Loucy (cell line): Measurements from ENCODE around the gene TLCD2.
"Not testable (repeated sequence)": the region's sequence is repeated elsewhere in the genome, so short reads cannot be mapped to it uniquely, and the experiment has no call there.

Source experiments
- H2AFZ ChIP-seq: fragments of 200-600 bp; sonication (generic); 2 replicates; pipeline ENCODE4 v1.6.0; 2016; ENCODE audit warnings: antibody characterized with exemption, mild to moderate bottlenecking, low read length, moderate library complexity
- H3F3A ChIP-seq: fragments of 200-600 bp; 2 replicates; pipeline ENCODE4 v1.6.0; 2016; ENCODE audit warnings: antibody characterized with exemption, low read depth, mild to moderate bottlenecking
- H3K27me3 ChIP-seq: fragments of 200-600 bp; sonication (generic); 2 replicates; pipeline ENCODE4 v1.6.1; 2014; ENCODE audit warnings: low read length, mild to moderate bottlenecking; ENCODE audit not compliant: insufficient read depth, poor library complexity, severe bottlenecking
- H3K36me3 ChIP-seq: fragments of 200-600 bp; sonication (generic); 2 replicates; pipeline ENCODE4 v1.6.1; 2016; ENCODE audit warnings: low read length; ENCODE audit not compliant: insufficient read depth
- H3K4me1 ChIP-seq: fragments of 200-600 bp; sonication (generic); 2 replicates; pipeline ENCODE4 v1.5.1; 2014; ENCODE audit warnings: low read length, mild to moderate bottlenecking; ENCODE audit not compliant: insufficient read depth, poor library complexity, severe bottlenecking
- H3K4me2 ChIP-seq: fragments of 200-600 bp; sonication (generic); 2 replicates; pipeline ENCODE4 v1.6.0; 2014; ENCODE audit warnings: antibody characterized with exemption, low read length, low read depth, mild to moderate bottlenecking; ENCODE audit not compliant: poor library complexity, severe bottlenecking
- H3K4me3 ChIP-seq: fragments of 200-600 bp; sonication (generic); 2 replicates; pipeline ENCODE4 v1.5.1; 2014; ENCODE audit warnings: low read length, mild to moderate bottlenecking, mixed read lengths; ENCODE audit not compliant: poor library complexity, severe bottlenecking
- H3K79me2 ChIP-seq: fragments of 200-600 bp; sonication (generic); 2 replicates; pipeline ENCODE4 v1.6.1; 2014; ENCODE audit warnings: low read length; ENCODE audit not compliant: insufficient read depth
- H3K9ac ChIP-seq: fragments of 200-600 bp; sonication (generic); 2 replicates; pipeline ENCODE4 v1.6.0; 2014; ENCODE audit warnings: mild to moderate bottlenecking, low read depth, low read length, moderate library complexity; ENCODE audit not compliant: poor library complexity, severe bottlenecking
- H3K9me2 ChIP-seq: fragments of 200-600 bp; sonication (generic); replicated peaks from 2 replicates; pipeline ENCODE4 v1.6.1; 2016; ENCODE audit warnings: low read depth, low read length, mixed read lengths
- H3K9me3 ChIP-seq: fragments of 200-600 bp; sonication (generic); 2 replicates; pipeline ENCODE4 v1.6.1; 2014; ENCODE audit warnings: mild to moderate bottlenecking, antibody characterized with exemption, low read length, low read depth; ENCODE audit not compliant: insufficient read depth
- H4K20me1 ChIP-seq: fragments of 200-600 bp; sonication (generic); 2 replicates; pipeline ENCODE4 v1.6.0; 2014; ENCODE audit warnings: antibody characterized with exemption, low read length, mild to moderate bottlenecking; ENCODE audit not compliant: insufficient read depth, poor library complexity, severe bottlenecking
- EZH2phosphoT487 ChIP-seq: fragments of 200-600 bp; IDR thresholded peaks from 2 replicates; pipeline ENCODE4 v1.6.1; 2018; ENCODE audit warnings: antibody characterized with exemption, mild to moderate bottlenecking, moderate library complexity, borderline replicate concordance
- TF ChIP-seq, protein P1 (sequence below): fragments of 200-600 bp; sonication (generic); conservative IDR thresholded peaks from 2 replicates; pipeline ENCODE4 v1.5.1; 2014; ENCODE audit warnings: mild to moderate bottlenecking, antibody characterized with exemption, low read length

TLCD2 gene

DNA sequence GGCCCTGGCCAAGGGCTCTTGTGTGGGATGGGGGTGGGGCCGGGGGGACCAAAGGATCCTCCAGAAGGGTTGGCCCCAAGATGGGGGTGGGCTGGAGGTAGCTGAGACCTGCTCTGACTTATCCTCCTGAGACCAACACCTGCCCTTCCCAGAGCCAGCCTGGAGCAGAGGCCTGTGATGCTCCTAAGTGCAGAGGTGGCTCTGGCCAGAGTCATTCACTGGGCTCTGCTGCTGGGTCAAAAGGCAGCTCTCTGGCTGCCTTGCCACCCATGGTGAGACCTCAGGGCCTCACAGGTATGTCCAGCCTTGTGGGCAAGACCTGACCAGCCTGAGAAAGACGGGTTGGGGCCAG lies 32.9 kb upstream of the TLCD2 start:
- Histone ChIP-seq H3K9me3 (no peaks in the 10 kb centered on the region), H3K79me2 (no peaks in the 10 kb centered on the region), H3K4me2 (no peak overlapping the region), H4K20me1 (no peaks in the 10 kb centered on the region), H2AFZ (no peak overlapping the region), H3K4me1 (no peaks in the 10 kb centered on the region), H3K9ac (no peak overlapping the region), H3K36me3 (no peaks in the 10 kb centered on the region), H3F3A (no peaks in the 10 kb centered on the region), H3K27me3 (no peaks in the 10 kb centered on the region), H3K9me2 (no peaks in the 10 kb centered on the region), H3K4me3 (no peak overlapping the region)
- TF ChIP-seq, protein P1, sequence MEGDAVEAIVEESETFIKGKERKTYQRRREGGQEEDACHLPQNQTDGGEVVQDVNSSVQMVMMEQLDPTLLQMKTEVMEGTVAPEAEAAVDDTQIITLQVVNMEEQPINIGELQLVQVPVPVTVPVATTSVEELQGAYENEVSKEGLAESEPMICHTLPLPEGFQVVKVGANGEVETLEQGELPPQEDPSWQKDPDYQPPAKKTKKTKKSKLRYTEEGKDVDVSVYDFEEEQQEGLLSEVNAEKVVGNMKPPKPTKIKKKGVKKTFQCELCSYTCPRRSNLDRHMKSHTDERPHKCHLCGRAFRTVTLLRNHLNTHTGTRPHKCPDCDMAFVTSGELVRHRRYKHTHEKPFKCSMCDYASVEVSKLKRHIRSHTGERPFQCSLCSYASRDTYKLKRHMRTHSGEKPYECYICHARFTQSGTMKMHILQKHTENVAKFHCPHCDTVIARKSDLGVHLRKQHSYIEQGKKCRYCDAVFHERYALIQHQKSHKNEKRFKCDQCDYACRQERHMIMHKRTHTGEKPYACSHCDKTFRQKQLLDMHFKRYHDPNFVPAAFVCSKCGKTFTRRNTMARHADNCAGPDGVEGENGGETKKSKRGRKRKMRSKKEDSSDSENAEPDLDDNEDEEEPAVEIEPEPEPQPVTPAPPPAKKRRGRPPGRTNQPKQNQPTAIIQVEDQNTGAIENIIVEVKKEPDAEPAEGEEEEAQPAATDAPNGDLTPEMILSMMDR: no peak
- TF ChIP-seq EZH2phosphoT487: no peak

DNA sequence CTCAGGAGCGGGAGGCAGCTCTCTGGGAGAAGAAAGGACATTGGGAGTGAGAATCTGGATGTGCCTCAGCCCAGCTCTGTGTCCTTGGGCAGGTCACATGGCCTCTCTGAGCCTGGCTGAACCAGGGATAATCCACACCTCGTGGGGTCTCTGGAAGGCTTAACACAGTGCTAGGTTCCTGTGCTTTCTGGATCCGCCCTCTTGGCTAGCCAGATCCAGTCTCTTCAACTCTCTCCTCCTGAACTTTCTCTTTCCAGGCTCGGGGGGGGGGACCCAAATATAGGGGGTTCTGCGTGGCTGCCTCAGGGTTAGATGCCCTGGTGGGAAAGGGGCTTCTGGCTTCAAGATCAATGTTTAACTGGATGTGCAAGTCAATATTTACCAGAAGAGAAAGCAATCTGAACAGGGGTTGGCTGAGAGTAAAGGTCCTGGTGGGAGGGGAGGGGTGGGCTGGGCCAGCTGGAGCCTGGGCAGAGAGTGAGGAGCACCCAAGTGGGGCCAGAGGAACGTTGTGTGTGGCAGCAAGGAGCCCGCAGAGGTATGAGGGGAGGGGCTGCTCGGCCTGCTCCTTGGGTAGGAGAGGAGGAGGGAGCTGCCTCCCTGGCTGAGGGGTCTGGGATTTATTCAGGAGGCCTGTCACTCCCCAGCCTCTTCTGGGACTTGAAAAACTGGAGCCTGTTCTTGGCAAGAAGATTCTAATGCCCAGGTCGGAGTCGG lies 32.4 kb upstream of the TLCD2 start, which contains the start of gene SERPINF2:
SERPINF2 (plus strand) TSS at position 501 of the 717 bp plus-strand sequence. CDS start 2,125 bp downstream, outside the sequence.
- no peak for TF ChIP-seq EZH2phosphoT487
- TF ChIP-seq, protein P1: no peak
- Histone ChIP-seq H3K36me3 (no peaks in the 10 kb centered on the region), H3K27me3 (no peaks in the 10 kb centered on the region), H3K79me2 (no peaks in the 10 kb centered on the region), H3K4me3 (no peak within 1 kb of the TSS), H3K9me3 (no peaks in the 10 kb centered on the region), H2AFZ (no peak within 1 kb of the TSS), H3K4me1 (no peaks in the 10 kb centered on the region), H3K4me2 (no peak within 1 kb of the TSS), H4K20me1 (no peaks in the 10 kb centered on the region), H3K9ac (no peak within 1 kb of the TSS), H3F3A (no peaks in the 10 kb centered on the region), H3K9me2 (no peaks in the 10 kb centered on the region)

DNA sequence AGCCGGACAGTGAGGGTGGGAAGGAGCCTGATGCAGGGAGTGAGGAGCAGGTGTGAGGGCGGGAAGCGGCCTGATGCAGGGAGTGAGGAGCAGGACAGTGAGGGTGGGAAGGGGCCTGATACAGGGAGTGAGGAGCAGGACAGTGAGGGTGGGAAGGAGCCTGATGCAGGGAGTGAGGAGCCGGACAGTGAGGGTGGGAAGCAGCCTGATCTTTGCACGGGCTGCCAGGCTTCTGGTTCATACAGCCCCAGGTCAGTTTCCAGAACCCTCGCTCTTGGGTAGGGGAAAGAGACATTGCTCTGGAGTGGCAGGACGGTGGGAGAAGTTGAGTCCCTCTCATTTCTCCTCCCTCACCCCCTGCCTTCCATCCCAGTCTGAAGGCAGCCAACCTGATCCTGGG lies 31.7 kb upstream of the TLCD2 start:
- not testable (repeated sequence) for H2AFZ ChIP-seq, H3K9me3 ChIP-seq, H3K9ac ChIP-seq, H3K9me2 ChIP-seq, H3K4me3 ChIP-seq, H3K4me1 ChIP-seq, H3K36me3 ChIP-seq, H3F3A ChIP-seq, H3K27me3 ChIP-seq, H3K79me2 ChIP-seq, H4K20me1 ChIP-seq, H3K4me2 ChIP-seq
